HG03064 (cell line): ENCODE measurements around the gene EDEM3.
"Not testable (repeated sequence)": the region's sequence is repeated elsewhere in the genome, so short reads cannot be mapped to it uniquely, and the experiment has no call there.

Experiments
- ATAC-seq: cut with Tn5 transposase; IDR thresholded peaks from one replicate; pipeline ENCODE4 v1.9.1; 2021; ENCODE audit warnings: low read depth; ENCODE audit not compliant: unreplicated experiment

The EDEM3 gene

DNA sequence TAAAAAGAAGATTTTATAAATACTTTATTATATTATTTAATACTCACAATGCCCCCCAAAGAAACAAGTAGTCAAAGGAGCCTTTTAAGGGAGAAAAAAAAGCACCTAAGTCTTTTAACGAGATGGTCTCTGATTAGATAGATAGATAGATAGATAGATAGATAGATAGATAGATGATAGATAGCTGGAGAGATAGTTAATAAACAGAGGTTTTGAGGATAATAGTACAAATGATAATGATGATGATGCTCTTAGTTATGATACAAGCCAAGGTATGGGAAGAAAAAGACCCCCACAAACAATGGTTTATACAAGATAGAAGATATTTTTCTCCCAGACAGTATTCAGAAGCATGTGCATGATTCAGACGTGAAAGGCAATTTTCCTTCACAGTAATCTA is 14.6 kb upstream of the EDEM3 start:
- ATAC-seq = no peak

DNA sequence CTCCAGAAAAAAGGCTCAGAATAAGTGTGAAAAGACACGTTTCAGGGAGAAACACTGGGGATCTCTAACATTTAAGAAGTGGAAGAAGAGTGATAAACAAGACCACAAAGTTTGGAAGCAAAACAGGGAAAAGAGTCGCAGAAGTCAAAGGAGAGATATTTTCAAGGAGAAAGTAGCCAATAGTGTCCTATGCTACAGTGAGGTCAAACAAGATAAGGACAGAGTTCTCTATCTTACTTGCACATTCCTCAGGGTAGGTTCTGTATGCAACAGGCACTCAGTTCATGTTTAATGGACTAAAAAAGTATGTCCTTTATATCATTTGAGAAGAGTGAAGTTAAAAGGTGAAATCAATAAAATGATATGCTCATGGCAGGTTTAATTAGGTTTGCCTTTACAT is 13.8 kb upstream of the EDEM3 start:
- ATAC-seq = no peak

DNA sequence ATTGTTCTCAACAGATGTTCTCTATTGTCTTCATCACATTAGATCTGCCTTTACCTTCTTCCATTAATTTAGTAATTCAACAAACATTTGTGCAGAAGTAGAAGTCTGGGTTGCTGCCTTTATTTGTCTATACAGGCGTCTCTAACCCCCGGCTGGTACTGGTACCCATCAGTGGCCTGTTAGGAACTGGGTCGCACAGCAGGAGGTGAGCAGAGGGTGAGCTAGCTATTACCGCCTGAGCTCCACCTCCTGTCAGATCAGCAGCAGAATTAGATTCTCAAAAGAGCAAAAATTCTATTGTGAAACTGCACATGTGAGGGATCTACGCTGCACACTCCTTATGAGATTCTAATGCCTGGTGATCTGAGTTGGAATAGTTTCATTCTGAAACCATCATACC is 12.9 kb upstream of the EDEM3 start:
- no peak for ATAC-seq

DNA sequence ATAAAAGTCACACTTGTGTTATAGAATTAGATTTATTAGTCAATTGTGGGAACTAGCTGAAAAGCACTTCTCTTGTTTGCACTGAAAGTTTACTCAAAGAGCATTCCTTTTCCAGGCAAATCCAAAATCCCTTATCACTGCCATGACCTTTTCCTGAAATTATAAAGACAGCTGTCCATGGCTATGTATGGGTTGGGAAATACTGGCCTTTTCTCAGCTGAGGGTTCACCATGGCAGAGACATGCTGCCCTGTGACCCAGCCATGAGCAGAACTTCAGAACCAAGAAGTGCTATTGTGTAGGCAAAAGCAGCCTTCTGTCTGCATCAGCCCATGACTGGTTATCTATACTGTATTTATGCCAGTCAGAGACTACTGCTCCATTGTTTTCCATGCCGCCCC is 9.8 kb upstream of the EDEM3 start:
- no peak for ATAC-seq

DNA sequence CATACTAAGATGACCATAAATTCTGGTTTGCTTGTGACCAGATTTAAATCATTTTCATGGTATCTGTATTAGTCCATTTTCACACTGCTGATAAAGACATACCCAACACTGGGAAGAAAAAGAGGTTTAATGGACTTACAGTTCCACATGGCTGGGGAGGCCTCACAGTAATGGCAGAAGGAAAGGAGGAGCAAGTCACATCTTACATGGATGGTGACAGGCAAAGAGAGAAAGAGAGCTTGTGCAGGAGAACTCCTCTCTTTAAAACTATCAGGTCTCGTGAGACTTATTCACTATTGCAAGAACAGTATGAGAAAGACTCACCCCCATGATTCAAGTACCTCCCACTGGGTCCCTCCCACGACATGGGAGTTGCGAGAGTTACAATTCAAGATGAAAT is 8.9 kb upstream of the EDEM3 start:
- not testable (repeated sequence) for ATAC-seq

DNA sequence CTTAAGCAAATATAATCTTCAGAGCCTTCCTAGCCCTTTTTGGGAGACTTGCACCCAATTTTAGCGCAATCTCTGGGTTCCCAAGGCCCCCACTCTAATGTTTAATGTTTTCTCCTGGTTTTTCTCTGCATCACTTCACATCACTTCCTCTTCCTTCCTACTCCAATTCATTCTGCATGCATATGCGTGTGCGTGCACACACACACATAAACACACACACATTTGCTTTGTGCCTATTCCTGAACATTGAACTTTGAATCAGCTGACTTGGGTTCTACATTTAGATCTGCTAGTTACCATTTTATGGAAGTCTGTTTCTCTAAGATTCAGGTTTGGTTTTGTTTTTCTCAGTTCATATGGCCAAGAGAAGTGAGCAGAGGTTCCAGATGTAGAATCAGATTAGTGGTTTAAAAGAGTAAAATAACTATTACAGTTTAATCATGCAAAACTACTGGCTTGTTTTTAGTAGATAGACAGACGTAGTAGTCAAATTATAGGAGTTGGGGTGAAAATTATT is 7.4 kb upstream of the EDEM3 start:
- no peak for ATAC-seq

DNA sequence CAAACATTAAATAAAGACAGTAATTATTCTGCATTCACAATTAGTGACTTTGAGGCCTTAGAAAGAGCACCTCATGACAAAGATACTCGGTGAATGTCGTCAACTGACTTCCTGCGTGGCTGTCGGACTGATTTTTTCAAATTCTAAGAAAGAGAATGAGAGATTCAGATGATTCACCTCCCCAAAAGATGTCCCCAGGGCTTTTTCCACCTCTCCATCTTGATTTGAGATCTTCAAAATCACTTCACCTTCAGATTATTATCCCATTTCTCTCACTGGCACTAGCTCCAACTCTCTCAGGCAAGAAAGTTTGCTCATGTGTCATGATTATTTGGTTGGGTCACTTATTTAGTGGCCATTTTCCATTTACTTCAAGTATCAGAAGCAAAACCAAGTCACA is 5.0 kb upstream of the EDEM3 start:
- no peak for ATAC-seq

DNA sequence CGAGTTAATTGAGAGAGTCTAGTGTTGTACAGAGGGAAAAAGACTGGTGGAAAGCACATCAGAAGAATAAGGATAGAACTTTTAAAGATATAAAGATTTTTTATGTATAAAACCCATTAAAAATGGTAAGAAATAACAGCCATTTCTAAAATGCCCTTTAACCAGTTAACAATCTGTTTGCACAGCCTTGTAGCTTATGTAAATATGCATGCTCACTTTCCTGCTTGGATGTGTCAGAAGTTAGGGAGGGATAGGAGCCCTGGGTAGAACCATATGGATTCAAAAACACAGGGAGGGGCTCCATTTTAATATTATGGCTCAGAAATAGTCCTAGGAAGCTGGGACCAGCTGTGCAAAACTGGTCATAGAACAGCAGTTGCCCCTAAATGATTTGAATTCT is 4.5 kb upstream of the EDEM3 start:
- no peak for ATAC-seq

DNA sequence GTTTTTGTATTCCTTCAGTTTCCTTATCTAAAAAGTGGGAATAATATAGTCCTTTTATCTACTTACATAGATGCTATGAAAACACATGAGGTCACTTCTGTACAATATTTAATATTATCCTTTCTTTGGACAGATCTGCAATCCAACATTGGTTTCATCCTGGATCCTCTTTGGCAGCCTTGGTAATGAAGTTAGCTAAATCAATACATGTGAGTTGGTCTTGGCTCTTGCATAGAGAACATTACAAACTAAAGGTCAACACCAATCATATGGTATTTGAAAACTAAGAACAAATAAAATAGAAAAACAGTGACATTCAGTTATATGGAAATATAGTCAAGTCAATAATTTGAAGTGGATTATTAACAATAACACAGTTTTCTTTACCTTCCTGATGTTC is 3.2 kb upstream of the EDEM3 start:
- ATAC-seq = no peak

DNA sequence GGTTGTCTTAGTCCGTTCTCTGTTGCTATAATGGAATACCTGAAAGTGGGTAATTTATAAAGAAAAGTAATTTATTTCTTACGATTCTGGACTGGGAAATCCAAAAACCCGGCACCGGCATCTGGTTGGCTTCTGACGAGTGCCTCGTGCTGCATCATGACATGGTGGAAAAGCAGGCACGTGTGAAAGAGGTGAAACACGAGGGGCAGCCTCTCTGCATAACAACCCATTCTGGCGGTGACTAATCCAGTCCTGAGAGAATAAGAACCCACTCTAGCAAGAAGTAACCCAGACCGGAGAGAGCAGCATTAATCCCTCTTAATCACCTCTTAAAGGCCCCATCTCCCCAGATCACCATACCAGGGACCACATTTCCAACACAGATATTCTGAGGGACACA is 2.7 kb upstream of the EDEM3 start:
- no peak for ATAC-seq

DNA sequence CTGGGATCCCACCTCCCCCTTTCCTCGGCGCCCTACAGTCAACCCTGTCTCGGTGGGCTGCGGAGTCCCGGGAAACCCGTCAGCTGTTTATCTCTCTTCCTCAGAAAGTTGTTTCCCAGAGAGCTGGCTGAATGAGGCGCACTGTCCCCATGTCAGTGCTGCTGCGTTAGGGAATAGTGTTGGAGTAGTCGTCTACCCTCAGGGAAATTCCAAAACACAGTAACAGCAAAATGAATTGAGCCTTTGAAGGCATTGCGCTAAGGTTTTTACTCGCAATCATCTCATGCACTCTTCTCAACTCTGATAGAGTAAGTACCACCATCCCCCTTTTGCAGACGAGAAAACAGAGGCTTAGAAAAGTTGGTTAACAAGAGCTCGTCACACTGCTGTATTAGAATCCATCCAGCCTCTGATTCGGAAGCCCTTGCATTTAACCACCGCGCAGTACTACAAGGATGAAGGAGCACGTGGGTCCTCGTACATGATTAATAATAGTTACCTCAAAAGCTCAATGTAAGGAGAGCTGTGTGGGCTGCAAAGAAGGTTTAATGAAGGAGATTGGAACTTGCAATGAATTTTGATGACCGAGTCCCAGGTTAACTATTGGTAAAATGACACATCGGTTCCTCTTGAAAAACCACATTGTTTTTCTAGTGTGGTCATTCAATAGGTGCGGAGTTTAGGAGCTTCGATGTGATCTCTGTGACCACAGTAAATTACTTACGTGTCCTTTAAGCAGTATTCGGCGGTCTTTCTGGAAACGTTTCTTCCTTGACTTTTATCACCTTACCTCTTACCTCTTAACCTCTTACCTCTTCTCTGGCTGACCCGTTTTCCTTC is 788 bp upstream of the EDEM3 start:
- ATAC-seq = peak; percentile 20

DNA sequence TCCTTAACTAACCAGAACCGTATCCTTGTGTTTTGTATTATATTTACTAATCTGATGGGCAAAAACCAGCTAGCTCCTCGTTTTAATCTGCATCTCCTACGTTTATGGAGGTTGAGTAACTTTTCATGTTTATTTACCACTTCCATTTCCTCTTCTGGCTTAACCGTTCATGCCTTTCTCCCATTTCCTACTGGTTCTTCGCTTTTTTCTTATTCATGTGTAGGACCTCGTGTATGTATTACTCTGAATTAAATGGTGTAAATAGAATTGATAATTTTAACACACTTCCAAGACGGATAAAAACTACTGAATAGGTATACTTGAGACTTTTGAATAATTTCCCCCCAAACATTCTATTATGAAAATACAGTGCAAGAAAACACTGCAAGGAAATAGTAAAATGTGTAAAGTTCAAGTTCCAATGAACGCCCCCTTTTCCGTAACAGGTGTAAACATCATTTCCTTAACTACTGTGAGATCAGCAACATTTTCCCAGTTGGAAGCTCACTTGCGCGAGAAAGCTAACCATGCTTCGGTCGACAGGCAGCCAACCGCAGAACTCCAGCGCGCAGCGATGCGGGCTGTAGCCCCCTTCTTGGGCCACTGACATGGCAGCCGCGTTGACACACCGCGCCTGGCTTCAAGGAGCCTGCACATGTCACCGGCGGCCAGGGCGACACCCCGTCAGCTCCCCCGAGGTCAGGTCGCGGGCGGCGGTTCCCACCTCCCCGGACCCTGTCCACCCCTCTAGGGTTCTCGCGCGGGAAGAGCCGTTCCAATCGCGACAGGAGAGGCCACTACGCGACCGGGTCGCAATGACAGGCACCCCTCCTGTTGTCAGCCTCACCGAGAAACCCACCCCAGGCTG is 816 bp downstream of the EDEM3 start:
- peak; percentile 15 for ATAC-seq

DNA sequence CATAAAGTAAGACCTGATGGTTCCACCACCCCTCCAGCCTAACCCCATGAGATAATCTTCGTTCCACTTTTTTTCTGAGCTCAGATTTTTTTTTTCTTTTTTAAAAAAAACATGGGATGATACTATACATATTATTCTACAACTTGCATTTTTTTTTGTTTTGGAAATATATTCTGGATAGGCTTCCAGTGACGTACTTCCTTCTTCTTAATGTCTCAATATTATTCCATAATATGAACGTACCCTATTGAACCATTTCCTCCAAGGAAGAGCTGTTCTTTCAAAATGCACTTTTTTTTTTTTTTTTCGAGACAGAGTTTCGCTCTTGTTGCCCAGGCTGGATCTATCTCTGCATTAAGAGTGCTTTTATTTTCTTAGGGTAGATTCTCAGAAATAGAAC is 1.5 kb downstream of the EDEM3 start:
- no peak for ATAC-seq

DNA sequence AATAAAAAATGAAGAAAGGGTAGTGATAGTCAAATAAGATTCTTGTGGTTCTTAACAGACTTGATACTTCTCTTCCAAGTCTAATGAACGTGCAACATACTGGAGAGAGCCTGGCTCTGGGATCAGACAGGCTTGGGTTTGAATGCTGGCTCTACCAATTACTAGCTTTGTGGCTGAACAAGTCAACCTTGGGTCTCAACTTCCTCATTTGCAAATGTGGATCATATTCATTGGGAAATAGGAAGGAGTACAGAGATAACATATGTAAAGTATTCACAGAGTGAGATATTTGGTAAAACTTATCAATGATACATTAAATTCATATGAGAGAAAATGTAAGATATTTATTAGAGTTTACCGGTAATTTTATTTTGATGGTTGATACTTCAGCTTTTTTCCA is 2.0 kb downstream of the EDEM3 start:
- ATAC-seq = no peak

DNA sequence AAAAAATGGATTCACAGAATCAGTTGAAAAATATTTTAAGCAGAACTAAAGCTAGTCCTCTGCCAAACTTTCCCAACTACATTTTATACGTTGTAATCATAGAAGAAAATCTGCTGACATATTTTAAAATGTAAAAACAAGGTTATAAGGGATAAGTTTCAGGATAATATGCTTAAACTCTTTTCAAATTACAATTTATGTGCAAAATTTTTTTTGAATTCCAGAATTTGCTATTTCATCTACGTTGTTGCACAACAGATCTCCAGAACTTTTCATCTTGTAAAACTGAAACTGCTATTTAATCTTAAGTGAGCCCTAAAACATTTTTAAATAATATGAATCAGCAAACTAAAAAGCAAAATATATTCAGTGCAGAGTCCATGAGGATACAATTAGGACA is 5.9 kb downstream of the EDEM3 start:
- ATAC-seq = no peak

DNA sequence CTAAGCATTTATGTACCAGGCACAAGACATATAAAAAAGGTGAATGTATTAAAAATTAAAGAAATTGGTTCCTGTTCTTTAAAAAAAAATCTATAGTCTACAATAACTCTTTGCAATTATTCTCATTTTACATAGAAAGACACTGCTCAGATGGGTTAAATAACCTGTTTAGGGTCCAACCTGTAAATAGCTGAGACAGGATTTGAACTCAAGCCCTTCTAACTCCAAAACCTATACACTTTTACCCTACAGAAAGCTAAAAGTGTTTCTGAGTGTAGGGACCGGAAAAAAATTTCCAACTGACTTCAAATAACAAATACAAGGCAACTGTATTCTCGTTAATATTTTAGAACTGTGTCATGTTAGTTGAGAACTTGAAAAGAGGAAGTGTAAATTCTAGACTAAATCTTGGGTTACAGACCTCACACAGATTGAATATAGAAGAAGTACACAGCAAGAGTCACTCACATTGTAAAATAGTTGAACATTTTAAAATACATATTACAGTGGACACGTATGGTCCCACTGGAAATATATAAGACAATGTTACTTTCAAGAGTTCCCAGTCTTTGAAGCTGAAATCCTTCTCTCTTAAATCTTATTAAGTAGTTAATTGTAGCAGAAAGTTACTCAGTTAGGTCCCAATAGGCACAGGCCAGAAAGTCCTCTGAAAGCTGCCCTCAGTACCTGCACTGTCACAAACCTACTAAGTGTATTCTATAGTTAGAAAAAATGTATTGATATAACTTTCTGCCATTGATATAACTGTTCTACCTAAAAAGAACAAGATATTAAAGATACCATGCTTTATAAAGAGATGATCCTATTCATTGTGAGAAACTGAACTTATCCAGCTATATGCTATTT is 7.3 kb downstream of the EDEM3 start:
- ATAC-seq = peak; percentile 66

DNA sequence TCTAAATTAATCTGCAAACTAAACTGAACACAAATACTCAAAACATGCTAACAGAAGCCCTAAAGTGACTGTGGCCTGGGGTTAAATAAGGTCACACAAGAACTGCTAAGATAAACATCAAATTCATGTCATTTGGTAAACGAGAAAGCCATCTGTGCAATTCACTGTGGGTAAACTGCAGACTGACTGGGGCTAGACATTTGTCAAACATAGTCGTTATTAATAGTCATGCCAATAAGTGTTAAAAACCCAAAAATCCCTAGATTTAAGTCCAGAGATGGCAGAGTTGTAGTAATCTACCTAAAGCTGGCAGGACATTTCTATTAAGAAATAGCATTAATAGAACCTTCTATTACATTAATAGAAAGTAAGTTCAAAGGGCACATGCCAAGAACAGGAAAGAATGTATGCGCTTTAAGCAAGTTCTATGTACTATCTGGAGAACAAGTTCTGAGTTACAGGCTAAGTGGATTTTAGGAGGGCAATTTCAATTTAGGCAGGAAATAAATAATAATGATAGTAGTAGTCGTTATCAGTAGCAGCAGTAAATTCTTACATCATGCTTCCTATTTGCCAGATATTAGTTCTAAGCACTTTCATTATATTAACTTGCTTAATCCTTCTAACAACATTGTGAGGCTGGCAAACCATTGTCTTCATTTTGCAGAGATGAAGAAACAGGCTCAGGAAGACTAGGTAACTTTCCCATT is 8.6 kb downstream of the EDEM3 start:
- peak; percentile 40 for ATAC-seq

DNA sequence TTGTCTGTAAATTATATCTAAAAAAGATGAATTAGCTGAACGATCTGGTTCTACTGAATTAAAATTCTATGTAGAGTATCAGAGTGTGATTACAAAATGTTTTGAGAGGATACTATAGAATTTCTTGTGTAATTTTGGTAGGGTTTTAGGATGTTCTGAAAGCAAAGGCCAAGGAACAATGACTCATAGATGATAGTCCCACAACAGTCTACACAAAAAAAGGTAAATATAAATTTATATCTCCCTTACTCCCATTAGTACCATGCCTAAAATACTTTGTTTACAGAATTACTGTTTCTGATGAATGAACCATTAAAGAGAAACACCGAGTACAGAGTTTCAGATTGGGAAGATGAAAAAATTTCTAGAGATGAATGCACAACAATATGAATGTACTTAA is 9.5 kb downstream of the EDEM3 start:
- no peak for ATAC-seq

DNA sequence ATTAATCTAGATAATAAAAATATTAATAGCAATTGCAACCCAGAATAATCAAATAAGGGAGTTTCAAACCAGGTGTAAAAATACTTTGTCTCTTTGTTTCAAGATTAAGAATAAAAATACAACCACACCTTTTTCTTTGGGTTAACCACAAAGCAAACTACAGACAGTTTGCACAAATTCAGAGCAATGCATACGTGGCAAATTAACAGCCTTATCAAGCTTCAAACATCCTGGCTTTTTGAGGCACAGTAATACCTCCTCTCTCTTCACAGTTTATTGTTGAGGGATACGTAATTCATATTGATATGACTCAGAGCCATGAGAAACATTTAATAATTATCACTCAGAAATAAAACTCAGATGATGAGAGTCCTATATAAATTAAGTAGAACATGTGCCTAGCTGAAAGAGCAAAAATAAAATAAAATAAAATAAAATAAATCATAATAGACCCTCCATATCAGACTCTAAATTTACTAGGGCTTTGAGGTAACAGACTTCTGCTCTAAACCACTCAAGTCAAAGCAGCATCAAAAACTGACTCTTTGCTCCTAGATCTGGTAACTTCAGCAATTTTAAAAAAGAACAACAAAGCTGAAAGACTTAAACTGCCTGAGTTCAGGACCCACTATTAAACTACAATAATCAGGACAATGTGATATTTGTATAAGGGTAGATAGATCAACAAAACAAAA is 11.4 kb downstream of the EDEM3 start:
- peak; percentile 49 for ATAC-seq

DNA sequence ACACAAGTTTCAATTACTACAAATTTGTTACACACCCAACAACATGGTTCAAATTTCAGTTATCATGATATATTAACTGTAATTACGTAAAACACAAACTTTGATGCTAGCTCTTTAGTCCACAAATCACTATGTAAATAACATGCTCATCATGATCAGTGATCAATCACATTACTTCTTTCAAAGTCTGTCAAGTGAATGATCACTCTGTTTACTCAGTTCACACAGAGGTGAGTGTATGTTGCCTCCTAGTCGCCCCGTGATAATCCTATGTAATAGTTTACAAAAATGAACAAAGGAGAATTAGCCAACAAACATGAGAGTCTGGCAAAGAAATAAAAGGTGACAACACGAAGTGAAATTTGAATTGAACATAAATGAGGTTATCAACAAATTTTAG is 14.3 kb downstream of the EDEM3 start:
- ATAC-seq = no peak
